HG03354 (cell line): ENCODE data around the gene LTBP1.
"Not testable (repeated sequence)": the region's sequence is repeated elsewhere in the genome, so short reads cannot be mapped to it uniquely, and the experiment has no call there.

Experiments used
- ATAC-seq: cut with Tn5 transposase; IDR thresholded peaks from one replicate; pipeline ENCODE4 v1.9.1; 2021; ENCODE audit warnings: mild to moderate bottlenecking; ENCODE audit not compliant: unreplicated experiment, poor library complexity, severe bottlenecking

LTBP1 gene

DNA sequence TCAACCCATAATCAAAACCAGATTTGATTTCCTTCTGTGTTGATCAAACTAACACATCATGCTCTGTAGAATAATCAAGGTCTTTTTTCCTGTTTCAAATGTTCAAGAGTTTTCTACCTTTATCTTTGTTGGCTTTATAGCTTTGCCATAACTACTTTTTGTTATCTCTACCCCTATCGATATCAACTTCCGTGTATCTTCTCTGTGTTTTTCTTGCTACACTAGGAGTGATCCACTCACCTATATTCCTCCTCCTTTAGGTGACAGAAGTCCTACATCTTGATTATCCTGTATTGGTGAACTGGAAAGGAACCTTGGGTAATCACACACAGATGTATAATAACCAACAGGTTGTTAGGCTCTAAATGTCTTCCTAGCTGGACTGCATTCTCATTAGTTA is 85.5 kb downstream of the LTBP1 start:
- ATAC-seq: no peak

DNA sequence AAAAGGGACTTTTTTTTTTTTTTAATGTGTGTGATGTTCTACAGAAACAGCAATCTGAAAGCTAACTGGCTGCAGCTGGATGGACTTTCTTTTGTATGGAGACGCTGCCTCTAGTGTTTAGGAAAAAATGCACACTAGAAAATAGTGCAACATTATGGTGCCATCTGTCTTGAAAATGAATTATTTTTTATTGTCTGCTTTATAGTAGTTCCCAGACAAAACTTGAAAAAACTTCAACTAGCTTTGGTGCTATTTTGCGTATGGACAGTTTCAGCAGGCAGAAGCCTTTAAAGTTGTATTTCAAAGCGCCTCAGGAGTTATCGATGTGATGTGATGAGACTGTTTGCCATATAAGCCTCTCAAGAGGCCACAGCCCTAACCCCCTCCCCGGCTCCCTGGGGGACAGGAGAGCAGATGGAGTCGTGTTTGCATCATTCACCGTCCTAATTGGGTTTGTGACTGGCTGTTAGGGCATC is 86.9 kb downstream of the LTBP1 start:
- no peak for ATAC-seq

GRCh38 chr2:33034784-33035183 is 88.0 kb downstream of the LTBP1 start:
- no peak for ATAC-seq

- no peak for ATAC-seq
Observed at GRCh38 chr2:33038230-33038629, 91.5 kb downstream of the LTBP1 start.

DNA sequence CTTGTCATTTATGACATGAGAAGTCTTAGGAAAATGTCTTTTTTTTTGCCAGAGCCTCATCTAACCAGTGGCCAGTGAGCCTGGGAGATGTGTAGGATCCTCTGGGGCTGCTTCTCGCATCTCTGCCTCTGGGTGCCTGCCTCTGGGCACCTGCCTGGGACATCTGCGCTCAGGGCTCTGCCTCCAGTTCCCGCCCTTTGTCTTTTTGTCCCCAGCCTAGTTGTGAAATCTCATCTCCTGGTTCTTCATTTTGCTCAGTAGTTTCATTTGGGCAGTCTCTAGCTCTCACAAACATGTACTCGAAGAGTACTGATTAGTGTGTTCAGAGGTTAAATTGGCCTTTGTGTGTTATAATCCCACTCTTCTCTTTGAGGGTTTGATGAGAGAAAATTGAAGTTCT is 92.0 kb downstream of the LTBP1 start:
- ATAC-seq: no peak

GRCh38 chr2:33040541-33040940 is 93.8 kb downstream of the LTBP1 start:
- no peak for ATAC-seq

GRCh38 chr2:33042265-33042664 is 95.5 kb downstream of the LTBP1 start:
- ATAC-seq: no peak

- no peak for ATAC-seq
Observed at GRCh38 chr2:33042819-33043218, 96.1 kb downstream of the LTBP1 start.

GRCh38 chr2:33047939-33048338 is 101.2 kb downstream of the LTBP1 start:
- ATAC-seq: no peak

- no peak for ATAC-seq
Observed at GRCh38 chr2:33051586-33052360, 105.0 kb downstream of the LTBP1 start.

DNA sequence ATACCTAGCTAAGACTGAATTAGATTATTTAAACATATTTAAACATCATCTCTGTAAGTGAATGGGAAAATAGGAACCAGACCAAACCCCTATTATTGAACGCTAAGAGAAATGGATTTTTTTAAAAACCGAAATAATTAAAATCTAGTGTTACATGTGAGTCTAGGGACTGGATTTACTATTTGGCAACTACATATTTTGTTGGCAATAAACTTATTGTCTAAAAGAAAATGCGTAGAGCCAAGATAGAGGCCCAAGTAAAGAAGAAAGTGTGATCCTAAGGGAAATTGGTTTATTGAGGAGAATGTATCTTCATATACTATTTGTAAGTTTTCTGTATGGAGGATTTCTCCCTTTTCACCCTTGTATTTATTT is 105.6 kb downstream of the LTBP1 start:
- ATAC-seq: no peak

GRCh38 chr2:33052795-33053194 is 106.0 kb downstream of the LTBP1 start:
- not testable (repeated sequence) for ATAC-seq

GRCh38 chr2:33056170-33056569 is 109.4 kb downstream of the LTBP1 start:
- ATAC-seq: no peak

DNA sequence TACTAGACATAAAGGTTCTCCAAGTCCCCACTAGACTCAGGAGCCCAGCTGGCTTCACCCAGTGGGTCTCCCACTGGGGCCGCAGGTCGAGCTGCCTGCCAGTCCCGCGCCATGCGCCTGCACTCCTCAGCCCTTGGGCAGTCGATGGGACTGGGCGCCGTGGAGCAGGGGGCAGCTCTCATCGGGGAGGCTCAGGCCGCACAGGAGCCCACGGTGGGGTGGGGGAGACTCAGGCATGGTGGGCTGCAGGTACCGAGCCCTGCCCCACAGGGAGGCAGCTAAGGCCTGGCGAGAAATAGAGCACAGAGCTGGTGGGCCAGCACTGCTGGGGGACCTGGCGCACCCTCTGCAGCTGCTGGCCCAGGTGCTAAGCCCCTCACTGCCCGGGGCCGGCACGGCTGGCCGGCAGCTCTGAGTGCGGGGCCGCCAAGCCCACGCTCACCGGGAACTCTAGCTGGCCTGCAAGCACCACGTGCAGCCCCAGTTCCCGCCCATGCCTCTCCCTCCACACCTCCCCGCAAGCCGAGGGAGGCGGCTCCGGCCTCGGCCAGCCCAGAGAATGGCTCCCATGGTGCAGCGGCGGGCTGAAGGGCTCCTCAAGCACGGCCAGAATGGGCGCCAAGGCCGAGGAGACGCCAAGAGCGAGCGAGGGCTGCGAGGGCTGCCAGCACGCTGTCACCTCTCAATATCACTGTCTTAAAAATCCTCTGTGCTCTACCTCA is 110.7 kb downstream of the LTBP1 start:
- not testable (repeated sequence) for ATAC-seq

DNA sequence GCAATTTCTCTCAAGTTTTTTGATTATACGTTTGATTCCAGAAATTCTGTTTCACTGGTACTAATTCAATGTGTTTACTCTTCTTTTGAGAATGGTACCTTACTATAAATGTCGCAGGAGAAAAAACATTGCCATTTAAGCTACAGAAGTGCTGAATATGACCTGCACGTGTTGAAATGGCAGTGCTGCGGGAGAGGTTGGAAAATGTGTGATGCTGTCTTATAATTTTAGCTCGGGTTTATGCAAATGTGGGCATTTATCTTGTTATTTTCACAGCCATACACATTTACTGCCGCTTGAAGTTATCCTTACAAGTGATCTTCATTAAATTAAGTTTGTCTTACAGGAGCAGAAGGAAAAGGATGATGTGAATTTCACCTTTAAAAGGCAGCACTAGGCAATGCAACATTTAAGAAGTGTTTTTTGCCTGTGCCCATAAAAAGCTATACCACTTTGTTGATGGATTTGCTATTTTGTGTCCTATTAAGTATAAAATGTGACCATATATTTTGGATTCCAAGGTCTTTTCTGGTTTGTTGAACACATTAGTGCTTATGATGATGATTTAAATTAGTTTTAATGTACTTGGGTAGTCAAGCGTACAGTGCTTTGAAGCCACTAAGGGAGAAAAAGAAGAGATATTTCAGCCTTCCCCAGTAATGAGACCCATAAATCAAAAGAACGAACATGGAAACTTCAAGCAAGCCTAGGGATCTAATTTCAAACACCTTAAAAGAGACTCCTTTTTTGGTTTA is 112.1 kb downstream of the LTBP1 start:
- no peak for ATAC-seq

DNA sequence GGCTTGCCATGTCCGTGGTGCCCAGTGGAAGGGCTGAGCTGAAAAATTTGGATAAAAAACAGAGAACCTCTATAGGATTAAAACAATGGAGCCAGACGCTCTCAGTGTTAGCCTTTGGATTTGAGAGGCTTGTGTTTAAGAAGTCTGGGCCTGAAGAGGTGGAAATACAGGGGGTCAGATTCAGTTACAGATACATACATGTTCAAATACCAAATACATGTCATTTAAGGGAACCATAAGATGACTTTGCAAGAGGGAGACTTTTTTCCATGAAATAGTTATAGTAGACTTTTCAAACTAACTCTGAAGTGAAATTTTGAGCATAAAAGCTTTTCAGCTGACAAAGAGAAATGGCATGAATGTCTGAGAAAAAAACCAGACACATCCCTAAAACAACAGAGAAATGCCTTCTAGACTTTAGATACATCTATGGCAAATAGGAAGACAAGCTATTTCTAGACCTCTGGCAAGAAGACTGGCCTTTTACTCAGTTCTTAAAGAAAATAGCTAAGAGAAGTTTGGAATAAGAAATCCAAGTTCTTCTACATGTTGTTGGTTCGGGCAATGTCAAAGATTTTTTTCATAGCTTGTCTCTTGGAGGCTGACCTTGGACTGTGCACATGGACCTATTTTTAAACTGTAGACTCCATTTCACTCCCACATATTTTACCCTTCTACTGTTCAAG is 112.9 kb downstream of the LTBP1 start:
- no peak for ATAC-seq

DNA sequence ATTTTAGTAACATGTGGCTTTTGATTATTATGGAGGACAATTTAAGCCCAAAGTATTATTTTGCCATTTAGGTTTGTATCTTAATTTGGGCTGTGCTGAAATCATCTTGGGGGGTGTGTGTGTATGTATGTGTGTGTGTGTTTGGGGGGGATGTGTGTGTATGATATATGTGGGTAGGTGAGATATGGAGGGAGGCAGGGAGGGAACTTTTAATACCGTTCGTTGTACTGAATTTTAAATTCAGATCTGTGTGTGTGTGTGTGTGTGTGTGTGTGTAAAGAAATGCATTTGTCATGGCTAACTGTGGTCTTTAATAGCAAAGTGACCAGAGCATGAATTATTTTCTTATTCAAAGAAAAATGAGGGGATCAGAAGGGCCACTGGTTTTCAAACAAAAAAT is 113.7 kb downstream of the LTBP1 start:
- no peak for ATAC-seq

DNA sequence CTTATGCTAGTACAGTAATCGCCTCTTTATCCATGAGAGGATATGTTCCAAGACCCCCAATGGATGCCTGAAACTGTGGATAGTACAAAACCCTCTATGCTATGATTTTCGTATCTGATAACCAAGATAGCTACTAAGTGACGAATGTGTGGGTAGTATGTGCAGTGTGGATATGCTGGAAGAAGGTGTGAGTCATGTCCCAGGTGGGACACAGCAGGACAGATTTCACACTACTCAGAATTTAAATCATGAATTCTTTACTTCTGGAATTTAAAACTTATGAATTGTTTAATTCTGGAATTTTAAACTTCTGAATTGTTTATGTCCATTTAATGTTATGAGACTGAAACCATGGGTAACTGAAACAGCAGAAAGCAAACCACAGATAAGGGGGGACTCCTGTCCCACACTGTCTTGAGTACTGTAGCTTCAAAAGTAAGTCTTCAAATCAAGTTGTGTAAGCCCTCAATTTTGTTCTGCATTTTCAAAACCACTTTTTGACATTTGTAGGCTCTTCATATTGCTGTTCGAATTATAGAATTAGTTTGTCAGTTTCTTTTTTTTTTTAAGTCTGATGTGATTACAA is 116.0 kb downstream of the LTBP1 start:
- ATAC-seq: no peak

- no peak for ATAC-seq
Observed at GRCh38 chr2:33064349-33064801, 117.6 kb downstream of the LTBP1 start.

GRCh38 chr2:33067598-33067997 is 120.8 kb downstream of the LTBP1 start:
- ATAC-seq: no peak
